Astrocyte (in vitro differentiated cells and primary cell): ENCODE results near the gene CDK15.

Experiments used
- EZH2 ChIP-seq: IDR thresholded peaks from 2 replicates; pipeline ENCODE4 v1.6.1; 2012; ENCODE audit warnings: mild to moderate bottlenecking, low read length, inconsistent platforms; ENCODE audit not compliant: insufficient read depth
- TF ChIP-seq, protein P1 (sequence below): IDR thresholded peaks from 2 replicates; pipeline ENCODE4 v1.5.1; 2011; ENCODE audit warnings: low read depth, mild to moderate bottlenecking, inconsistent platforms, low read length, moderate library complexity; ENCODE audit not compliant: insufficient read depth

DNA sequence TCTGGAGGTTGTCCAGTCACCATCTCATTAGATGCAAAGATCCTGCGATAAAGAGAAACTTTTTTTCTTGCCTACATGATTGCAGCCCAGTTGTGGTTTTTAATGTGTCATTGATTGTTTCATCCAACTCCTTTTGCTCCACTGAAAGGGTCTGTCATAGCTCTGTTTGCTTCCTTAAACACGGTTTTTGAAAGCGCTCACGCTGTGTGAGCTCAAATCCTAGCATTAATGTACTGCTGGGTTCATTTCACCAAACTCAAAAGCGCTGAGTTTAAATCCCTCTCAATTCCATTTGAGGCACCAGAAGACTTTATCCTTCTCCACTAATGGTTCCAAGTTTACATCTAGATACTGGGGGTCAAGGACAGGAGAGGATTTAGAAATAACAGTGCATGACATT is 53.6 kb downstream of the CDK15 start:
- TF ChIP-seq EZH2: no peak
- TF ChIP-seq, protein P1, sequence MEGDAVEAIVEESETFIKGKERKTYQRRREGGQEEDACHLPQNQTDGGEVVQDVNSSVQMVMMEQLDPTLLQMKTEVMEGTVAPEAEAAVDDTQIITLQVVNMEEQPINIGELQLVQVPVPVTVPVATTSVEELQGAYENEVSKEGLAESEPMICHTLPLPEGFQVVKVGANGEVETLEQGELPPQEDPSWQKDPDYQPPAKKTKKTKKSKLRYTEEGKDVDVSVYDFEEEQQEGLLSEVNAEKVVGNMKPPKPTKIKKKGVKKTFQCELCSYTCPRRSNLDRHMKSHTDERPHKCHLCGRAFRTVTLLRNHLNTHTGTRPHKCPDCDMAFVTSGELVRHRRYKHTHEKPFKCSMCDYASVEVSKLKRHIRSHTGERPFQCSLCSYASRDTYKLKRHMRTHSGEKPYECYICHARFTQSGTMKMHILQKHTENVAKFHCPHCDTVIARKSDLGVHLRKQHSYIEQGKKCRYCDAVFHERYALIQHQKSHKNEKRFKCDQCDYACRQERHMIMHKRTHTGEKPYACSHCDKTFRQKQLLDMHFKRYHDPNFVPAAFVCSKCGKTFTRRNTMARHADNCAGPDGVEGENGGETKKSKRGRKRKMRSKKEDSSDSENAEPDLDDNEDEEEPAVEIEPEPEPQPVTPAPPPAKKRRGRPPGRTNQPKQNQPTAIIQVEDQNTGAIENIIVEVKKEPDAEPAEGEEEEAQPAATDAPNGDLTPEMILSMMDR: no peak
